Measurements from ENCODE around the gene DPYSL3.
A peak's percentile ranks its signal among the peaks of the same experiment; 100 is the strongest.

DPYSL3 gene

GRCh38 chr5:147523069-147523468 is 13.2 kb upstream of the DPYSL3 start:
- TF ChIP-seq GABPA (IDR thresholded peaks at IDR 0.05; ENCODE audit: low read depth) (no peak), REST (IDR thresholded peaks at IDR 0.05; ENCODE audit: insufficient replicate concordance, low read depth) (no peak), POLR2AphosphoS5 (IDR thresholded peaks at IDR 0.05; ENCODE audit: low read depth) (no peak), SPI1 (IDR thresholded peaks at IDR 0.05; ENCODE audit: borderline replicate concordance, low read depth) (no peak), CTCF (IDR thresholded peaks at IDR 0.05; ENCODE audit: insufficient read depth, low read length) (no peak)
- no peak overlapping the region for H3K27ac ChIP-seq (replicated peaks)
- no peak overlapping the region for H3K4me3 ChIP-seq (replicated peaks; ENCODE audit: insufficient read depth, low read length)
- DNase-seq (ENCODE audit: low read depth in 1 of 2, low spot score in 1 of 2) = no peak
- no peaks in the 10 kb centered on the region for H3K27me3 ChIP-seq (ENCODE audit: insufficient read depth, poor library complexity, severe bottlenecking)

- TF ChIP-seq GABPA (IDR thresholded peaks at IDR 0.05; ENCODE audit: low read depth) (no peak), REST (IDR thresholded peaks at IDR 0.05; ENCODE audit: insufficient replicate concordance, low read depth) (no peak), POLR2AphosphoS5 (IDR thresholded peaks at IDR 0.05; ENCODE audit: low read depth) (no peak), CTCF (IDR thresholded peaks at IDR 0.05; ENCODE audit: insufficient read depth, low read length) (no peak), SPI1 (IDR thresholded peaks at IDR 0.05; ENCODE audit: borderline replicate concordance, low read depth) (no peak)
- no peak for DNase-seq (ENCODE audit: low read depth in 1 of 2, low spot score in 1 of 2)
- Histone ChIP-seq H3K27me3 (ENCODE audit: insufficient read depth, poor library complexity, severe bottlenecking) (no peaks in the 10 kb centered on the region), H3K27ac (replicated peaks) (no peak overlapping the region), H3K4me3 (replicated peaks; ENCODE audit: insufficient read depth, low read length) (no peak overlapping the region)
These were observed 12.6 kb upstream of the DPYSL3 start for GRCh38 chr5:147522435-147522834.

GRCh38 chr5:147520450-147520849 is 10.6 kb upstream of the DPYSL3 start:
- H3K4me3 ChIP-seq (replicated peaks; ENCODE audit: insufficient read depth, low read length) = no peak overlapping the region
- TF ChIP-seq REST (IDR thresholded peaks at IDR 0.05; ENCODE audit: insufficient replicate concordance, low read depth) (peak; percentile 71), POLR2AphosphoS5 (IDR thresholded peaks at IDR 0.05; ENCODE audit: low read depth) (no peak), GABPA (IDR thresholded peaks at IDR 0.05; ENCODE audit: low read depth) (no peak)
- no peaks in the 10 kb centered on the region for H3K27me3 ChIP-seq (ENCODE audit: insufficient read depth, poor library complexity, severe bottlenecking)
- no peak overlapping the region for H3K27ac ChIP-seq (replicated peaks)
- no peak for DNase-seq (ENCODE audit: low read depth in 1 of 2, low spot score in 1 of 2)

- no peak for TF ChIP-seq GABPA (IDR thresholded peaks at IDR 0.05; ENCODE audit: low read depth)
- no peak for TF ChIP-seq REST (IDR thresholded peaks at IDR 0.05; ENCODE audit: insufficient replicate concordance, low read depth)
- TF ChIP-seq SPI1 (IDR thresholded peaks at IDR 0.05; ENCODE audit: borderline replicate concordance, low read depth) = no peak
- no peak for TF ChIP-seq POLR2AphosphoS5 (IDR thresholded peaks at IDR 0.05; ENCODE audit: low read depth)
- no peak for TF ChIP-seq CTCF (IDR thresholded peaks at IDR 0.05; ENCODE audit: insufficient read depth, low read length)
- Histone ChIP-seq H3K4me3 (replicated peaks; ENCODE audit: insufficient read depth, low read length) (no peak overlapping the region), H3K27ac (replicated peaks) (no peak overlapping the region), H3K27me3 (ENCODE audit: insufficient read depth, poor library complexity, severe bottlenecking) (no peaks in the 10 kb centered on the region)
- DNase-seq (ENCODE audit: low read depth in 1 of 2, low spot score in 1 of 2) = no peak
These were observed 9.5 kb upstream of the DPYSL3 start for GRCh38 chr5:147519380-147519779.
